H1 (cell line): ENCODE data around the gene KLHL40. TPM values are rescaled to one million over a fixed set of nuclear protein-coding genes. Genes with fewer than 3 reads are reported as not detected.

Experiments used
- CTCF ChIA-PET: fragments of 300-600 bp; sonication (Branson Sonifier 250); formaldehyde crosslinking; loops from one replicate; lab custom pipeline; 2021; ENCODE audit not compliant: partially characterized antibody; lab: Charles Lee
- POLR2A ChIA-PET: fragments of 300-600 bp; sonication (Branson Sonifier 250); formaldehyde crosslinking; loops from one replicate; lab custom pipeline; 2021; ENCODE audit warnings: inconsistent platforms; ENCODE audit not compliant: partially characterized antibody; lab: Charles Lee
- DNase-seq, 2 experiments: peaks; one replicate each; pipeline versions ENCODE4 v3.0.0 to v3.0.0-alpha.2; 2010 to 2022; ENCODE audit warnings: low spot score in 2 of 2, low read depth in 1 of 2, mixed read lengths in 1 of 2
- FAIRE-seq: peaks from 2 replicates; lab custom pipeline; 2011; peaks lifted over from hg19 to GRCh38; lab: Jason Lieb, UNC
- H2AFZ ChIP-seq: 2 replicates; pipeline ENCODE4 v1.8.1; 2012; ENCODE audit warnings: low read length, inconsistent platforms
- H2AK5ac ChIP-seq: 2 replicates; pipeline ENCODE4 v1.6.1; 2013; ENCODE audit warnings: low read depth, low read length
- H2BK120ac ChIP-seq: replicated peaks from 2 replicates; pipeline ENCODE3; 2013; ENCODE audit warnings: low read depth, low read length, inconsistent platforms
- H2BK12ac ChIP-seq: 2 replicates; pipeline ENCODE4 v1.6.1; 2013; ENCODE audit warnings: low read depth, low read length
- H2BK15ac ChIP-seq: 2 replicates; pipeline ENCODE4 v1.6.1; 2013; ENCODE audit warnings: low read length
- H2BK20ac ChIP-seq: 2 replicates; pipeline ENCODE4 v1.6.1; 2013; ENCODE audit warnings: low read length
- H2BK5ac ChIP-seq: 2 replicates; pipeline ENCODE4 v1.6.1; 2013; ENCODE audit warnings: low read depth, low read length
- H3K14ac ChIP-seq: 2 replicates; pipeline ENCODE4 v1.6.1; 2013; ENCODE audit warnings: inconsistent platforms; ENCODE audit not compliant: insufficient read length
- H3K18ac ChIP-seq: 2 replicates; pipeline ENCODE4 v1.6.1; 2013; ENCODE audit warnings: low read length; ENCODE audit errors: extremely low read depth
- H3K23ac ChIP-seq: 2 replicates; pipeline ENCODE4 v1.6.1; 2013; ENCODE audit warnings: inconsistent platforms; ENCODE audit not compliant: insufficient read length
- H3K23me2 ChIP-seq: 2 replicates; pipeline ENCODE4 v1.6.1; 2013; ENCODE audit warnings: low read depth, low read length
- H3K27ac ChIP-seq: 2 replicates; pipeline ENCODE4 v1.6.1; 2011; ENCODE audit warnings: low read depth, low read length, inconsistent platforms
- H3K27me3 ChIP-seq, 4 experiments: replicated peaks in 1 of 4; 1 replicate in 1 of 4; 2 replicates in 3 of 4; pipeline versions ENCODE4 v1.6.1 to v1.8.1; 2011 to 2013; ENCODE audit warnings: low read length in 3 of 4, mild to moderate bottlenecking in 3 of 4, inconsistent platforms in 2 of 4, mixed read lengths in 2 of 4, moderate library complexity in 1 of 4; ENCODE audit not compliant: control insufficient read depth in 3 of 4, insufficient read depth in 3 of 4; ENCODE audit errors: extremely low read depth in 1 of 4
- H3K36me3 ChIP-seq, 4 experiments: 2 replicates each; pipeline versions ENCODE4 v1.6.1 to v1.8.1; 2011 to 2013; ENCODE audit warnings: mild to moderate bottlenecking in 4 of 4, low read length in 3 of 4, moderate library complexity in 2 of 4, control low read depth in 1 of 4, inconsistent platforms in 1 of 4; ENCODE audit not compliant: insufficient read depth in 4 of 4, control insufficient read depth in 2 of 4
- H3K4ac ChIP-seq: replicated peaks from 2 replicates; pipeline ENCODE3; 2013; ENCODE audit warnings: low read length, low read depth, mixed read lengths, inconsistent platforms; ENCODE audit not compliant: insufficient read length
- H3K4me1 ChIP-seq, 4 experiments: replicated peaks in 1 of 4; 1 replicate in 1 of 4; 2 replicates in 3 of 4; pipeline versions ENCODE4 v1.6.1 to v1.8.1; 2011 to 2013; ENCODE audit warnings: low read length in 3 of 4, inconsistent platforms in 2 of 4, mixed read lengths in 1 of 4; ENCODE audit not compliant: insufficient read depth in 4 of 4, control insufficient read depth in 3 of 4
- H3K4me2 ChIP-seq, 2 experiments: 2 replicates each; pipeline versions ENCODE4 v1.6.1 to v1.8.1; 2011 to 2013; ENCODE audit warnings: low read depth in 2 of 2, low read length in 2 of 2, control low read depth in 1 of 2, inconsistent platforms in 1 of 2, mild to moderate bottlenecking in 1 of 2; ENCODE audit not compliant: insufficient read depth in 1 of 2
- H3K4me3 ChIP-seq, 4 experiments: fragments of 200-600, 300-600 bp in 1 of 4; sonication (generic), shearing (Covaris generic), sonication (Bioruptor Twin) in 1 of 4; 2 replicates each; pipeline versions ENCODE4 v1.5.1 to v1.8.1; 2011 to 2016; ENCODE audit warnings: low read length in 4 of 4, low read depth in 3 of 4, control low read depth in 2 of 4, inconsistent platforms in 2 of 4, mild to moderate bottlenecking in 2 of 4, mixed read lengths in 1 of 4, moderate library complexity in 1 of 4; ENCODE audit not compliant: insufficient read depth in 2 of 4; ENCODE audit errors: extremely low read depth in 1 of 4
- H3K56ac ChIP-seq: replicated peaks from 2 replicates; pipeline ENCODE3; 2013; ENCODE audit warnings: low read depth, mild to moderate bottlenecking, mixed read lengths, low read length, inconsistent platforms; ENCODE audit not compliant: insufficient read length
- H3K79me1 ChIP-seq: 2 replicates; pipeline ENCODE4 v1.6.1; 2013; ENCODE audit warnings: low read depth, low read length, control low read depth
- H3K79me2 ChIP-seq, 2 experiments: 2 replicates each; pipeline versions ENCODE4 v1.6.1 to v1.8.1; 2012 to 2013; ENCODE audit warnings: low read length in 2 of 2, mild to moderate bottlenecking in 2 of 2, inconsistent platforms in 1 of 2; ENCODE audit not compliant: insufficient read depth in 2 of 2, control insufficient read depth in 1 of 2
- H3K9ac ChIP-seq, 4 experiments: replicated peaks in 1 of 4; 1 replicate in 1 of 4; 2 replicates in 3 of 4; pipeline versions ENCODE4 v1.6.1 to v1.8.1; 2011 to 2013; ENCODE audit warnings: low read depth in 3 of 4, low read length in 3 of 4, control low read depth in 2 of 4, mild to moderate bottlenecking in 2 of 4, moderate library complexity in 2 of 4, inconsistent platforms in 1 of 4; ENCODE audit errors: extremely low read depth in 1 of 4
- H3K9me3 ChIP-seq, 2 experiments: 2 replicates each; pipeline versions ENCODE4 v1.6.1 to v1.8.1; 2012 to 2013; ENCODE audit warnings: mild to moderate bottlenecking in 2 of 2, moderate library complexity in 2 of 2, control low read depth in 1 of 2, inconsistent platforms in 1 of 2, low read depth in 1 of 2, low read length in 1 of 2, mixed read lengths in 1 of 2; ENCODE audit not compliant: insufficient read depth in 2 of 2
- H4K20me1 ChIP-seq, 2 experiments: replicated peaks in 1 of 2; 2 replicates each; pipeline versions ENCODE3 to v1.8.1; 2011 to 2013; ENCODE audit warnings: inconsistent platforms in 2 of 2, low read length in 2 of 2, mild to moderate bottlenecking in 1 of 2; ENCODE audit not compliant: insufficient read depth in 2 of 2, control insufficient read depth in 1 of 2
- H4K5ac ChIP-seq: 2 replicates; pipeline ENCODE4 v1.6.1; 2013; ENCODE audit warnings: low read length, low read depth, mixed read lengths, inconsistent platforms; ENCODE audit not compliant: insufficient read length
- H4K8ac ChIP-seq: 2 replicates; pipeline ENCODE4 v1.8.0; 2013; ENCODE audit warnings: mild to moderate bottlenecking, moderate library complexity, low read length, inconsistent platforms; ENCODE audit not compliant: insufficient read depth; ENCODE audit errors: extremely low read depth
- H4K91ac ChIP-seq: replicated peaks from 2 replicates; pipeline ENCODE3; 2013; ENCODE audit warnings: low read length, mixed read lengths, inconsistent platforms; ENCODE audit not compliant: insufficient read length
- ASH2L ChIP-seq: fragments of 200-600, 300-600 bp; sonication (generic); IDR thresholded peaks from one replicate; pipeline ENCODE4 v1.7.1; 2017; ENCODE audit warnings: low read length
- BRCA1 ChIP-seq: IDR thresholded peaks from 2 replicates; pipeline ENCODE4 v1.6.1; 2012; ENCODE audit warnings: low read depth, low read length, improper control_type of control experiment
- GABPA ChIP-seq: IDR thresholded peaks from 2 replicates; pipeline ENCODE4 v1.6.1; 2011; ENCODE audit warnings: mild to moderate bottlenecking, low read length, moderate library complexity, borderline replicate concordance; ENCODE audit not compliant: insufficient read depth
- SP2 ChIP-seq: IDR thresholded peaks from 2 replicates; pipeline ENCODE4 v1.6.1; 2012; ENCODE audit warnings: mild to moderate bottlenecking, low read length, inconsistent platforms
- SUZ12 ChIP-seq: fragments of 200-600 bp; sonication (generic); IDR thresholded peaks from 2 replicates; pipeline ENCODE4 v1.6.1; 2012; ENCODE audit warnings: mild to moderate bottlenecking, inconsistent platforms, low read length, moderate library complexity, mixed read lengths
- WGBS, 2 experiments: shearing (Covaris generic) in 1 of 2; methylation state at CpG; one replicate each; pipeline versions ENCODE4 v1.1.6 to v1.1.7; 2013 to 2015; ENCODE audit warnings: low lambda C conversion rate in 2 of 2, mixed read lengths in 2 of 2, inconsistent platforms in 1 of 2, low coverage in 1 of 2, missing lambda C conversion rate in 1 of 2; ENCODE audit not compliant: insufficient replicate concordance in 2 of 2, insufficient coverage in 1 of 2, insufficient read length in 1 of 2; ENCODE audit errors: extremely low coverage in 1 of 2, missing lambda C conversion rate in 1 of 2; 5-methylcytosine and 5-hydroxymethylcytosine counted together
- polyA plus RNA-seq, 7 experiments: library from polyadenylated mRNA; depleted of rRNA in 3 of 7; stranded (reverse) in 5 of 7; unstranded in 2 of 7; fragments of >200 nt in 5 of 7; fragments of 200-250 nt in 2 of 7; gene quantifications; 1 replicate in 5 of 7; 2 replicates in 1 of 7; 4 replicates in 1 of 7; pipeline versions ENCODE4 v1.2.1 to v1.2.3, GENCODE V29; 2011 to 2013; ENCODE audit warnings: missing spikeins in 2 of 7, mixed read lengths in 2 of 7
- total RNA-seq: library from RNA; stranded (reverse); fragmentation: NEBNext Ultra II Directional; extraction: Animal tissue kit (Norgen Biotek cat#: 25700); gene quantifications from 2 replicates; pipeline ENCODE4 v1.2.1, GENCODE V29; 2021
- TF ChIP-seq, protein P1 (sequence below): IDR thresholded peaks from 2 replicates; pipeline ENCODE4 v1.6.1; 2012; ENCODE audit warnings: inconsistent platforms

KLHL40 gene
- total and polyA plus RNA-seq, 2 of the 8 experiments (the other 6 are each of a cell fraction or from before 2014, with no cell fraction given): 0.02 TPM; not detected in 1

DNA sequence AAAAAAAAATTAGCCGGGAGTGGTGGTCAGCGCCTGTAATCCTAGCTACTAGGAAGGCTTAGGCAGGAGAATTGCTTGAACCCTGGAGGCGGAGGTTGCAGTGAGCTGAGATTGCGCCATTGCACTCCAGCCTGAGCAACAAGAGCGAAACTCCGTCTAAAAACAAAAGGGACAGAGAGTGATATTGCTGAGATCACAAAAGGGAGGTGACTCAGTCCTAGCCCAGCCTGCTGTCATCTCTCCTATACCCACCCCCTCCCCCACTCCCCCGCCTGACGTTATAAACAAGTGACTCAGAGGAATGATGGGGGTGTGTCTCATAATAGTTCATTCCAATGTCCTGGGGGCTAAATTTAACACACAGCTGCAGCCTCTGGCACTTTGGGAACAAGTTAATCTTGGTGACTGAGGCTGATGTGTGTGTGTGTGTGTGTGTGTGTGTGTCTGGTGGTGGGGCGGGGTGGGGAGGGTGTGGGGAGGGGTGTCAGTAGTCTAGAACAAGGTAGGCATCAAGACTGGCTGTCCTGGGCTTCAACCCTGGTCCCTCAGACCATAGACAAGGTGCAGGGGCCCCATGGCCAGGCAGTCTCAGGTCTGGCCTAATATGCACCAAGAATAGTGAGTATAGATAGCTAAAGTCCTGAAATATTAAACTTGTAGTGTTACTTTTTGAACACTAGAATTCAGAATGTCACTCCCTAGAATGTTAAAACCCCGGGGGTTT lies 1.3 kb upstream of the KLHL40 start:
- H3K79me2 ChIP-seq: no peaks in the 10 kb centered on the region

More for the DNA sequence above, 1.3 kb upstream of the KLHL40 start:
- Histone ChIP-seq H3K9me3 (no peaks in the 10 kb centered on the region), H4K8ac (no peak overlapping the region), H3K23ac (no peak overlapping the region), H2BK15ac (no peak overlapping the region), H3K4me2 (no peak overlapping the region), H2BK20ac (no peak overlapping the region), H3K27ac (no peak overlapping the region), H4K5ac (no peak overlapping the region), H3K23me2 (no peaks in the 10 kb centered on the region), H3K4me1 (peaks cover 0 to 6% (median under 1%) of the 10 kb centered on the region in 4 experiments; a peak in 2 of 7 replicates), H3K27me3 (no peaks in the 10 kb centered on the region; a peak in 1 of 7 replicates), H3K79me1 (no peaks in the 10 kb centered on the region), H3K18ac (no peak overlapping the region), H4K20me1 (no peaks in the 10 kb centered on the region), H3K56ac (no peak overlapping the region), H3K36me3 (no peaks in the 10 kb centered on the region), H3K9ac (no peak overlapping the region), H2BK120ac (no peak overlapping the region), H2BK5ac (no peak overlapping the region), H3K4ac (no peak overlapping the region), H2AK5ac (no peak overlapping the region), H4K91ac (no peak overlapping the region), H3K14ac (no peak overlapping the region), H3K4me3 (no peak overlapping the region), H2AFZ (no peak overlapping the region), H2BK12ac (no peak overlapping the region)
- ChIA-PET POLR2A (interaction anchor here (1.2 kb wide), 1 partner anchor 121 kb away, joined by 3 read pairs; the partner anchor contains the start of gene HIGD1A), CTCF (interaction anchor here (0.9 to 1.5 kb wide), 4 partner anchors 26 to 72 kb away, joined by 3 to 5 read pairs (median 3); no protein-coding TSS in a partner anchor)
- 81% methylated on average over 8 of the region's 10 CpGs; no CpG with 5 or more reads in 1 of the 2 experiments for WGBS, 2 experiments
- FAIRE-seq (no peak), DNase-seq (peak in 1 of 2 experiments; percentile 15)
- no peak for TF ChIP-seq ASH2L
- no peak for TF ChIP-seq BRCA1
- TF ChIP-seq, protein P1, sequence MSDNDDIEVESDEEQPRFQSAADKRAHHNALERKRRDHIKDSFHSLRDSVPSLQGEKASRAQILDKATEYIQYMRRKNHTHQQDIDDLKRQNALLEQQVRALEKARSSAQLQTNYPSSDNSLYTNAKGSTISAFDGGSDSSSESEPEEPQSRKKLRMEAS: no peak
- TF ChIP-seq SP2: no peak
- TF ChIP-seq SUZ12: no peak
- no peak for TF ChIP-seq GABPA
